BE2C (cell line): Measurements from ENCODE around the gene CTH.

Source experiments
- DNase-seq: peaks from one replicate; pipeline ENCODE4 v3.0.0-alpha.2; 2020
- H3K27me3 ChIP-seq: fragments of 250-450 bp; sonication (Bioruptor Pico); 2 replicates; pipeline ENCODE4 v1.5.1; 2020; ENCODE audit warnings: mild to moderate bottlenecking
- H3K36me3 ChIP-seq: fragments of 250-450 bp; sonication (Bioruptor Pico); 2 replicates; pipeline ENCODE4 v1.5.1; 2020; ENCODE audit warnings: mild to moderate bottlenecking
- H3K4me1 ChIP-seq: fragments of 250-450 bp; sonication (Bioruptor Pico); 2 replicates; pipeline ENCODE4 v1.5.1; 2020
- H3K4me3 ChIP-seq: 2 replicates; pipeline ENCODE4 v1.5.1; 2011; ENCODE audit warnings: low read depth, low read length
- H3K9me3 ChIP-seq: fragments of 250-450 bp; sonication (Bioruptor Pico); 2 replicates; pipeline ENCODE4 v1.5.1; 2020
- CTCF ChIP-seq: IDR thresholded peaks from 2 replicates; pipeline ENCODE4 v1.5.1; 2012; ENCODE audit warnings: mild to moderate bottlenecking, low read depth, low read length

Gene CTH

GRCh38 chr1:70376196-70376595 is 34.9 kb upstream of the CTH start:
- H3K9me3 ChIP-seq = no peaks in the 10 kb centered on the region
- H3K4me1 ChIP-seq = no peaks in the 10 kb centered on the region
- no peaks in the 10 kb centered on the region for H3K27me3 ChIP-seq
- no peaks in the 10 kb centered on the region for H3K36me3 ChIP-seq
- no peak overlapping the region for H3K4me3 ChIP-seq
- TF ChIP-seq CTCF = no peak
- DNase-seq = no peak

- no peak for TF ChIP-seq CTCF
- Histone ChIP-seq H3K27me3 (no peaks in the 10 kb centered on the region), H3K4me3 (no peak overlapping the region), H3K9me3 (no peaks in the 10 kb centered on the region), H3K36me3 (no peaks in the 10 kb centered on the region), H3K4me1 (no peaks in the 10 kb centered on the region)
- DNase-seq = no peak
These were observed 28.4 kb upstream of the CTH start for GRCh38 chr1:70382682-70383081.

GRCh38 chr1:70383483-70383882 is 27.6 kb upstream of the CTH start:
- H3K27me3 ChIP-seq = no peaks in the 10 kb centered on the region
- no peak for DNase-seq
- no peak for TF ChIP-seq CTCF

GRCh38 chr1:70384542-70384941 is 26.5 kb upstream of the CTH start:
- no peak for DNase-seq
- no peak for TF ChIP-seq CTCF
- H3K9me3 ChIP-seq = no peaks in the 10 kb centered on the region
- no peaks in the 10 kb centered on the region for H3K27me3 ChIP-seq
- no peaks in the 10 kb centered on the region for H3K36me3 ChIP-seq
- no peak overlapping the region for H3K4me3 ChIP-seq
- no peaks in the 10 kb centered on the region for H3K4me1 ChIP-seq

More at GRCh38 chr1:70383483-70383882, 27.6 kb upstream of the CTH start:
- H3K4me1 ChIP-seq = no peaks in the 10 kb centered on the region
- H3K36me3 ChIP-seq = no peaks in the 10 kb centered on the region
- H3K4me3 ChIP-seq = no peak overlapping the region
- no peaks in the 10 kb centered on the region for H3K9me3 ChIP-seq

GRCh38 chr1:70385477-70385876 is 25.6 kb upstream of the CTH start:
- H3K4me1 ChIP-seq = no peaks in the 10 kb centered on the region
- no peaks in the 10 kb centered on the region for H3K9me3 ChIP-seq
- H3K27me3 ChIP-seq = no peaks in the 10 kb centered on the region
- no peaks in the 10 kb centered on the region for H3K36me3 ChIP-seq
- H3K4me3 ChIP-seq = no peak overlapping the region
- no peak for TF ChIP-seq CTCF
- no peak for DNase-seq

- Histone ChIP-seq H3K36me3 (no peaks in the 10 kb centered on the region), H3K9me3 (no peaks in the 10 kb centered on the region), H3K4me3 (no peak overlapping the region), H3K27me3 (no peaks in the 10 kb centered on the region), H3K4me1 (no peaks in the 10 kb centered on the region)
- no peak for DNase-seq
- no peak for TF ChIP-seq CTCF
These were observed 24.9 kb upstream of the CTH start for GRCh38 chr1:70386121-70386520.
